ENCODE results near the gene SPTB. TPM values are rescaled to one million over a fixed set of nuclear protein-coding genes. Genes with fewer than 3 reads are reported as not detected.

The SPTB gene
- total and polyA plus RNA-seq, 9 of the 15 experiments (the other 6 are each of a cell fraction or from before 2014, with no cell fraction given), result 0.21 to 45.9 (median 11.7) TPM

- CTCF ChIA-PET (ENCODE audit: low intra/inter-chr PET ratio), result no interaction called here
- BruUV-seq (replicated peaks), result no TSS peak
- Histone ChIP-seq H4K20me1 (replicated peaks; ENCODE audit: control insufficient read depth, insufficient read depth, low read length) (no peaks in the 10 kb centered on the region), H3K9ac (ENCODE audit: insufficient read depth in 1 of 2, low read depth in 2 of 2, low read length in 2 of 2) (no peak overlapping the region), H3K4me3 (no peak overlapping the region), H2AFZ (ENCODE audit: low read depth, low read length) (no peak overlapping the region), H3K9me1 (ENCODE audit: control insufficient read depth, insufficient read depth, low read length) (no peaks in the 10 kb centered on the region), H3K27ac (ENCODE audit: extremely low read depth, low read depth, low read length) (no peak overlapping the region), H3K79me2 (ENCODE audit: control insufficient read depth, insufficient read depth, low read length) (peaks cover 18% of the 10 kb centered on the region), H3K36me3 (ENCODE audit: control insufficient read depth, insufficient read depth, low read length) (peaks cover 27% of the 10 kb centered on the region; the same call in 2 of the 3 replicates), H3K4me2 (ENCODE audit: insufficient read depth, low read length) (no peak overlapping the region), H3K9me3 (replicated peaks; ENCODE audit: control insufficient read depth, insufficient read depth, low read depth, low read length) (no peaks in the 10 kb centered on the region; the same call in 1 of the 2 replicates), H3K27me3 (ENCODE audit: control insufficient read depth in 2 of 2, insufficient read depth in 2 of 2, low read length in 2 of 2) (no peaks in the 10 kb centered on the region), H3K4me1 (replicated peaks in 1 of 2; ENCODE audit: control insufficient read depth in 2 of 2, insufficient read depth in 2 of 2, low read length in 2 of 2) (no peaks in the 10 kb centered on the region; a peak in 1 of 5 replicates)
- POLR2A ChIA-PET, result no interaction called here
- ATAC-seq, result no peak
- in situ Hi-C loops (cut with MboI) (no loop called here), intact Hi-C loops (cut with micrococcal nuclease) (no loop called here)
- DNase-seq (ENCODE audit: extremely low read depth in 1 of 4, low spot score in 3 of 4), result no peak
- no peak for FAIRE-seq
- WGBS (ENCODE audit: insufficient coverage, low coverage, missing lambda C conversion rate), result 63% methylated on average over 2 of the region's 2 CpGs
- TF ChIP-seq ZNF511 (CRISPR knock-in tag; IDR thresholded peaks at IDR 0.05) (no peak), ZNF277 (CRISPR knock-in tag; IDR thresholded peaks at IDR 0.05; ENCODE audit: borderline replicate concordance) (no peak), FOXM1 (IDR thresholded peaks at IDR 0.05; ENCODE audit: low read depth) (no peak), FOXM1 (CRISPR knock-in tag; IDR thresholded peaks at IDR 0.05; ENCODE audit: low read depth) (no peak), MAFG (tag; conservative IDR thresholded peaks at IDR 0.05) (no peak), ZBTB33 (CRISPR knock-in tag; IDR thresholded peaks at IDR 0.05) (no peak), ATF6 (CRISPR knock-in tag; IDR thresholded peaks at IDR 0.05) (no peak), HEY1 (CRISPR knock-in tag; IDR thresholded peaks at IDR 0.05; ENCODE audit: borderline replicate concordance) (no peak), FOXJ2 (tag; IDR thresholded peaks at IDR 0.05) (no peak), MNT (conservative IDR thresholded peaks at IDR 0.05) (no peak), MEF2D (tag; conservative IDR thresholded peaks at IDR 0.05; ENCODE audit: low read depth) (no peak), RBM25 (IDR thresholded peaks at IDR 0.05; ENCODE audit: low read depth, low read length, severe bottlenecking) (no peak), PRMT5 (CRISPR knock-in tag; IDR thresholded peaks at IDR 0.05) (no peak)
Observed at GRCh38 chr14:64920465-64920864, 40.8 kb upstream of the SPTB start.

Measured in K562 (cell line).